Neural progenitor cell (in vitro differentiated cells): Measurements from ENCODE around the gene MYO6. TPM values are rescaled to one million over a fixed set of nuclear protein-coding genes. Genes with fewer than 3 reads are reported as not detected.

Experiments
- DNase-seq: peaks from one replicate; pipeline ENCODE4 v3.0.0-alpha.2; 2016; ENCODE audit warnings: low spot score
- H2AFZ ChIP-seq: fragments of 200-600 bp; sonication (generic); replicated peaks from 2 replicates; pipeline ENCODE4 v1.6.1; 2016; ENCODE audit warnings: antibody characterized with exemption
- H3F3A ChIP-seq: fragments of 200-600 bp; sonication (generic); 2 replicates; pipeline ENCODE4 v1.6.1; 2016; ENCODE audit warnings: antibody characterized with exemption, low read depth
- H3K27ac ChIP-seq: fragments of 200-600 bp; sonication (generic); 2 replicates; pipeline ENCODE4 v1.5.1; 2016; ENCODE audit warnings: mild to moderate bottlenecking
- H3K27me3 ChIP-seq: fragments of 200-600 bp; sonication (generic); 2 replicates; pipeline ENCODE4 v1.6.1; 2016; ENCODE audit warnings: mild to moderate bottlenecking, moderate library complexity
- H3K36me3 ChIP-seq: fragments of 200-600 bp; sonication (generic); 2 replicates; pipeline ENCODE4 v1.5.1; 2016
- H3K4me1 ChIP-seq: fragments of 200-600 bp; sonication (generic); 2 replicates; pipeline ENCODE4 v1.6.1; 2016; ENCODE audit warnings: mixed run types
- H3K4me2 ChIP-seq: fragments of 200-600 bp; sonication (generic); 2 replicates; pipeline ENCODE4 v1.6.1; 2016
- H3K4me3 ChIP-seq: fragments of 200-600 bp; sonication (generic); 2 replicates; pipeline ENCODE4 v1.5.1; 2016
- H3K79me2 ChIP-seq: fragments of 200-600 bp; sonication (generic); 2 replicates; pipeline ENCODE4 v1.6.1; 2016; ENCODE audit warnings: low read depth
- H3K9ac ChIP-seq: fragments of 200-600 bp; sonication (generic); 2 replicates; pipeline ENCODE4 v1.6.1; 2016
- H3K9me3 ChIP-seq: fragments of 200-600 bp; sonication (generic); 2 replicates; pipeline ENCODE4 v1.5.1; 2016; ENCODE audit warnings: low read depth
- H4K20me1 ChIP-seq: fragments of 200-600 bp; sonication (generic); 2 replicates; pipeline ENCODE4 v1.6.1; 2016; ENCODE audit warnings: low read depth
- H3K27ac Mint-ChIP-seq: 3 replicates; pipeline ENCODE4 v1.8.0; 2021; ENCODE audit warnings: mixed read lengths
- H3K27me3 Mint-ChIP-seq: 2 replicates; pipeline ENCODE4 v1.8.0; 2022; ENCODE audit warnings: low read depth, mild to moderate bottlenecking, inconsistent platforms, moderate library complexity, mixed read lengths; ENCODE audit not compliant: insufficient read depth
- H3K36me3 Mint-ChIP-seq: 3 replicates; pipeline ENCODE4 v1.8.0; 2021; ENCODE audit warnings: mixed read lengths
- H3K4me1 Mint-ChIP-seq: 3 replicates; pipeline ENCODE4 v1.8.0; 2021; ENCODE audit warnings: mixed read lengths
- H3K4me3 Mint-ChIP-seq: 3 replicates; pipeline ENCODE4 v1.8.0; 2021; ENCODE audit warnings: mild to moderate bottlenecking, moderate library complexity, mixed read lengths
- H3K9me3 Mint-ChIP-seq: 3 replicates; pipeline ENCODE4 v1.8.0; 2020; ENCODE audit warnings: mixed read lengths
- CTCF ChIP-seq: fragments of 200-600 bp; sonication (generic); IDR thresholded peaks from 2 replicates; pipeline ENCODE4 v1.5.1; 2017; ENCODE audit warnings: antibody characterized with exemption, mild to moderate bottlenecking
- EZH2 ChIP-seq: fragments of 200-600 bp; sonication (generic); IDR thresholded peaks from 2 replicates; pipeline ENCODE4 v1.6.1; 2017; ENCODE audit warnings: antibody characterized with exemption, mild to moderate bottlenecking, moderate library complexity
- EZH2phosphoT487 ChIP-seq: fragments of 200-600 bp; sonication (generic); IDR thresholded peaks from 2 replicates; pipeline ENCODE4 v1.6.1; 2017; ENCODE audit warnings: antibody characterized with exemption
- total RNA-seq: library from RNA; depleted of rRNA; stranded (reverse); fragments of >200 nt; gene quantifications from 2 replicates; pipeline ENCODE4 v1.2.3, GENCODE V29; 2015; ENCODE audit warnings: low replicate concordance

Gene MYO6
- total RNA-seq, 1 donor from 2014 or later: 23.0 TPM

GRCh38 chr6:75770844-75771243, 21.8 kb downstream of the MYO6 start:
- Mint-ChIP-seq H3K9me3 (no peaks in the 10 kb centered on the region), H3K36me3 (no peaks in the 10 kb centered on the region), H3K4me3 (no peak overlapping the region), H3K27me3 (no peaks in the 10 kb centered on the region), H3K4me1 (no peaks in the 10 kb centered on the region), H3K27ac (no peak overlapping the region)
- H3F3A ChIP-seq: no peaks in the 10 kb centered on the region
- H2AFZ ChIP-seq: no peak overlapping the region
- no peak overlapping the region for H3K4me3 ChIP-seq
- H3K36me3 ChIP-seq: no peaks in the 10 kb centered on the region
- H3K9me3 ChIP-seq: no peaks in the 10 kb centered on the region
- no peak overlapping the region for H3K27ac ChIP-seq
- H3K4me1 ChIP-seq: peaks cover 3% of the 10 kb centered on the region
- H4K20me1 ChIP-seq: no peaks in the 10 kb centered on the region
- TF ChIP-seq CTCF: no peak
- no peak for TF ChIP-seq EZH2phosphoT487
- TF ChIP-seq EZH2: no peak
- H3K9ac ChIP-seq: no peak overlapping the region
- peaks cover 4% of the 10 kb centered on the region for H3K79me2 ChIP-seq
- no peak overlapping the region for H3K4me2 ChIP-seq
- no peak for DNase-seq
- H3K27me3 ChIP-seq: no peaks in the 10 kb centered on the region

- Mint-ChIP-seq H3K9me3 (no peaks in the 10 kb centered on the region), H3K36me3 (no peaks in the 10 kb centered on the region), H3K4me1 (no peaks in the 10 kb centered on the region), H3K27me3 (no peaks in the 10 kb centered on the region), H3K4me3 (no peak overlapping the region), H3K27ac (no peak overlapping the region)
- no peak overlapping the region for H3K9ac ChIP-seq
- H3K9me3 ChIP-seq: no peaks in the 10 kb centered on the region
- no peak for DNase-seq
- H2AFZ ChIP-seq: no peak overlapping the region
- no peak overlapping the region for H3K4me2 ChIP-seq
- no peak overlapping the region for H3K4me3 ChIP-seq
- no peaks in the 10 kb centered on the region for H4K20me1 ChIP-seq
- no peak overlapping the region for H3K27ac ChIP-seq
- no peaks in the 10 kb centered on the region for H3K27me3 ChIP-seq
- TF ChIP-seq CTCF (no peak), EZH2phosphoT487 (no peak), EZH2 (no peak)
- H3F3A ChIP-seq: no peaks in the 10 kb centered on the region
- peaks cover 4% of the 10 kb centered on the region for H3K79me2 ChIP-seq
- H3K4me1 ChIP-seq: peaks cover 3% of the 10 kb centered on the region
- H3K36me3 ChIP-seq: no peaks in the 10 kb centered on the region
Observed at GRCh38 chr6:75775219-75775618, 26.2 kb downstream of the MYO6 start.

- no peaks in the 10 kb centered on the region for H3K27me3 ChIP-seq
- Mint-ChIP-seq H3K4me3 (no peak overlapping the region), H3K27me3 (no peaks in the 10 kb centered on the region), H3K4me1 (no peaks in the 10 kb centered on the region), H3K9me3 (no peaks in the 10 kb centered on the region), H3K36me3 (no peaks in the 10 kb centered on the region), H3K27ac (no peak overlapping the region)
- H3K4me1 ChIP-seq: peaks cover 2% of the 10 kb centered on the region
- peaks cover 4% of the 10 kb centered on the region for H3K79me2 ChIP-seq
- no peak overlapping the region for H3K4me3 ChIP-seq
- no peak overlapping the region for H3K4me2 ChIP-seq
- TF ChIP-seq EZH2 (no peak), CTCF (no peak), EZH2phosphoT487 (no peak)
- no peaks in the 10 kb centered on the region for H3F3A ChIP-seq
- no peak overlapping the region for H3K9ac ChIP-seq
- no peaks in the 10 kb centered on the region for H4K20me1 ChIP-seq
- H2AFZ ChIP-seq: no peak overlapping the region
- H3K27ac ChIP-seq: no peak overlapping the region
- H3K9me3 ChIP-seq: no peaks in the 10 kb centered on the region
- H3K36me3 ChIP-seq: no peaks in the 10 kb centered on the region
- DNase-seq: no peak
Observed at GRCh38 chr6:75776461-75776860, 27.4 kb downstream of the MYO6 start.

GRCh38 chr6:75778757-75779156, 29.7 kb downstream of the MYO6 start:
- TF ChIP-seq EZH2phosphoT487 (no peak), EZH2 (no peak), CTCF (no peak)
- H3K27me3 Mint-ChIP-seq: no peaks in the 10 kb centered on the region
- H3K36me3 Mint-ChIP-seq: no peaks in the 10 kb centered on the region
- no peak for DNase-seq
- Histone ChIP-seq H3K79me2 (peaks cover 4% of the 10 kb centered on the region), H3K9me3 (no peaks in the 10 kb centered on the region), H2AFZ (no peak overlapping the region), H3K4me2 (no peak overlapping the region), H3K36me3 (no peaks in the 10 kb centered on the region), H3K4me1 (no peaks in the 10 kb centered on the region), H4K20me1 (no peaks in the 10 kb centered on the region), H3F3A (no peaks in the 10 kb centered on the region), H3K4me3 (no peak overlapping the region), H3K9ac (no peak overlapping the region), H3K27me3 (no peaks in the 10 kb centered on the region), H3K27ac (no peak overlapping the region)
- H3K4me1 Mint-ChIP-seq: no peaks in the 10 kb centered on the region
- no peak overlapping the region for H3K4me3 Mint-ChIP-seq
- H3K9me3 Mint-ChIP-seq: no peaks in the 10 kb centered on the region
- H3K27ac Mint-ChIP-seq: no peak overlapping the region
